SK-N-SH treated with all-trans-retinoic acid at 6 μM for 48 hours (cell line): ENCODE data around the gene C15orf40.

Experiments used
- ATAC-seq: fragments of 200-7000 bp; cut with Tn5 transposase; 3 replicates; pipeline ENCODE4 v1.9.1; 2020; ENCODE audit warnings: mild to moderate bottlenecking, moderate library complexity
- ARNTL ChIP-seq: fragments of 450-650 bp; formaldehyde crosslinking; IDR thresholded peaks from 2 replicates; pipeline ENCODE4 v1.5.0; 2020; ENCODE audit warnings: low read depth, mild to moderate bottlenecking, moderate library complexity, borderline replicate concordance
- BACH2 ChIP-seq: fragments of 250-450 bp; sonication (Bioruptor Pico); IDR thresholded peaks from 2 replicates; pipeline ENCODE4 v1.9.0; 2021; ENCODE audit warnings: mild to moderate bottlenecking, borderline replicate concordance
- CSDC2 ChIP-seq: fragments of 250-450 bp; sonication (Bioruptor Pico); IDR thresholded peaks from 2 replicates; pipeline ENCODE4 v1.5.0; 2020; ENCODE audit warnings: mild to moderate bottlenecking, moderate library complexity
- ESRRG ChIP-seq: fragments of 250-450 bp; sonication (Bioruptor Pico); IDR thresholded peaks from 2 replicates; pipeline ENCODE4 v1.6.1; 2021; ENCODE audit warnings: mild to moderate bottlenecking
- GLIS3 ChIP-seq: fragments of 250-450 bp; sonication (Bioruptor Pico); IDR thresholded peaks from 2 replicates; pipeline ENCODE4 v1.5.0; 2020; ENCODE audit warnings: mild to moderate bottlenecking, moderate library complexity
- ISL1 ChIP-seq: fragments of 250-450 bp; sonication (Bioruptor Pico); IDR thresholded peaks from 2 replicates; pipeline ENCODE4 v2.1.2; 2022; ENCODE audit warnings: mild to moderate bottlenecking, moderate library complexity
- OSR1 ChIP-seq: fragments of 250-450 bp; sonication (Bioruptor Pico); IDR thresholded peaks from 2 replicates; pipeline ENCODE4 v1.8.0; 2022; ENCODE audit warnings: moderate library complexity, mild to moderate bottlenecking, inconsistent platforms
- PATZ1 ChIP-seq: fragments of 250-450 bp; sonication (Bioruptor Pico); IDR thresholded peaks from 2 replicates; pipeline ENCODE4 v1.8.0; 2020; ENCODE audit warnings: mild to moderate bottlenecking, moderate library complexity, borderline replicate concordance
- POU6F1 ChIP-seq: fragments of 250-450 bp; sonication (Bioruptor Pico); IDR thresholded peaks from 2 replicates; pipeline ENCODE4 v1.8.0; 2021; ENCODE audit warnings: low read depth, mild to moderate bottlenecking, moderate library complexity, borderline replicate concordance
- PPARA ChIP-seq: fragments of 250-450 bp; sonication (Bioruptor Pico); IDR thresholded peaks from 2 replicates; pipeline ENCODE4 v1.5.0; 2020; ENCODE audit warnings: mild to moderate bottlenecking, borderline replicate concordance
- RARB ChIP-seq: fragments of 250-450 bp; sonication (Bioruptor Pico); IDR thresholded peaks from 2 replicates; pipeline ENCODE4 v1.8.0; 2021; ENCODE audit warnings: mild to moderate bottlenecking, moderate library complexity
- SNAI2 ChIP-seq: fragments of 250-450 bp; sonication (Bioruptor Pico); IDR thresholded peaks from 2 replicates; pipeline ENCODE4 v1.5.0; 2020; ENCODE audit warnings: mild to moderate bottlenecking, moderate library complexity
- TCF4 ChIP-seq: fragments of 250-450 bp; sonication (Bioruptor Pico); IDR thresholded peaks from 2 replicates; pipeline ENCODE4 v1.8.0; 2021; ENCODE audit warnings: mild to moderate bottlenecking, moderate library complexity, borderline replicate concordance
- TOX ChIP-seq: fragments of 250-450 bp; sonication (Bioruptor Pico); IDR thresholded peaks from 2 replicates; pipeline ENCODE4 v1.8.0; 2021; ENCODE audit warnings: mild to moderate bottlenecking, moderate library complexity, borderline replicate concordance
- ZC3H10 ChIP-seq: fragments of 250-450 bp; sonication (Bioruptor Pico); IDR thresholded peaks from 2 replicates; pipeline ENCODE4 v1.5.1; 2021; ENCODE audit warnings: mild to moderate bottlenecking, moderate library complexity
- ZFP3 ChIP-seq: fragments of 250-450 bp; sonication (Bioruptor Pico); IDR thresholded peaks from 2 replicates; pipeline ENCODE4 v1.5.0; 2020; ENCODE audit warnings: mild to moderate bottlenecking, moderate library complexity
- ZFP30 ChIP-seq: fragments of 450-650 bp; formaldehyde crosslinking; IDR thresholded peaks from 2 replicates; pipeline ENCODE4 v1.5.0; 2022; ENCODE audit warnings: mild to moderate bottlenecking, moderate library complexity
- ZNF565 ChIP-seq: fragments of 450-650 bp; formaldehyde crosslinking; conservative IDR thresholded peaks from 2 replicates; pipeline ENCODE4 v1.5.0; 2020; ENCODE audit warnings: low read depth, mild to moderate bottlenecking, moderate library complexity
- ZNF70 ChIP-seq: fragments of 450-650 bp; formaldehyde crosslinking; IDR thresholded peaks from 2 replicates; pipeline ENCODE4 v1.5.0; 2020; ENCODE audit warnings: mild to moderate bottlenecking, moderate library complexity
- ZNF8 ChIP-seq: fragments of 450-650 bp; formaldehyde crosslinking; IDR thresholded peaks from 2 replicates; pipeline ENCODE4 v1.5.0; 2020; ENCODE audit warnings: mild to moderate bottlenecking, moderate library complexity
- TF ChIP-seq, protein P1 (sequence below): fragments of 250-450 bp; sonication (Bioruptor Pico); IDR thresholded peaks from 2 replicates; pipeline ENCODE4 v1.5.1; 2021; ENCODE audit warnings: mild to moderate bottlenecking, moderate library complexity
- TF ChIP-seq, protein P2 (sequence below): fragments of 250-450 bp; sonication (Bioruptor Pico); IDR thresholded peaks from 2 replicates; pipeline ENCODE4 v1.5.0; 2020; ENCODE audit warnings: mild to moderate bottlenecking, moderate library complexity
- TF ChIP-seq, protein P3 (sequence below): fragments of 250-450 bp; sonication (Bioruptor Pico); IDR thresholded peaks from 2 replicates; pipeline ENCODE4 v1.5.1; 2020; ENCODE audit warnings: low read depth, mild to moderate bottlenecking, moderate library complexity

C15orf40 gene

DNA sequence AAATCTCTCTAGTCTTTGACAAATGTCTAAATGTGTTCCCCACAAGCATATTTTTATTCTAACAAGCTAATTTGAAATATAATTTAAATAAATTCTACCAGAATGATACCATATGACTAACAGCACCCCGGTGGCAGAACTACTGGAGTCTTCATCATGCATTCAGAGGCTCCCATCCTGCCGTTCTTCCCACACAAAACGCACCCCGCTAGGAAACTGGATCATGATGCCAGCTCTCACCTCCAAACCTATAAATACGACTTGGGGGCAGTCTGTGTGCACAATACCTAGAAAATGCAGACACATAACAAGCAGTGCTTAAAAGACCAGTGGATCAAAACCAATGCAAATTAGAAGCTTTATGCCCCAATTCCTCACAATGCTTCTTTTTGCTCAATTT, 67.4 kb downstream of the C15orf40 start:
- ATAC-seq: no peak
- no peak for TF ChIP-seq PATZ1
- TF ChIP-seq OSR1 (CRISPR knock-in tag): no peak
- TF ChIP-seq CSDC2 (CRISPR knock-in tag): no peak
- TF ChIP-seq, protein P1, sequence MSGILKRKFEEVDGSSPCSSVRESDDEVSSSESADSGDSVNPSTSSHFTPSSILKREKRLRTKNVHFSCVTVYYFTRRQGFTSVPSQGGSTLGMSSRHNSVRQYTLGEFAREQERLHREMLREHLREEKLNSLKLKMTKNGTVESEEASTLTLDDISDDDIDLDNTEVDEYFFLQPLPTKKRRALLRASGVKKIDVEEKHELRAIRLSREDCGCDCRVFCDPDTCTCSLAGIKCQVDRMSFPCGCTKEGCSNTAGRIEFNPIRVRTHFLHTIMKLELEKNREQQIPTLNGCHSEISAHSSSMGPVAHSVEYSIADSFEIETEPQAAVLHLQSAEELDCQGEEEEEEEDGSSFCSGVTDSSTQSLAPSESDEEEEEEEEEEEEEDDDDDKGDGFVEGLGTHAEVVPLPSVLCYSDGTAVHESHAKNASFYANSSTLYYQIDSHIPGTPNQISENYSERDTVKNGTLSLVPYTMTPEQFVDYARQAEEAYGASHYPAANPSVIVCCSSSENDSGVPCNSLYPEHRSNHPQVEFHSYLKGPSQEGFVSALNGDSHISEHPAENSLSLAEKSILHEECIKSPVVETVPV (CRISPR knock-in tag): no peak
- TF ChIP-seq ESRRG (CRISPR knock-in tag): no peak
- no peak for TF ChIP-seq ARNTL (CRISPR knock-in tag)
- no peak for TF ChIP-seq BACH2 (CRISPR knock-in tag)
- TF ChIP-seq ZNF565 (CRISPR knock-in tag): no peak
- no peak for TF ChIP-seq ZFP3 (CRISPR knock-in tag)
- TF ChIP-seq ZC3H10 (CRISPR knock-in tag): no peak
- TF ChIP-seq RARB (CRISPR knock-in tag): no peak
- no peak for TF ChIP-seq ZFP30 (CRISPR knock-in tag)
- TF ChIP-seq POU6F1 (CRISPR knock-in tag): no peak
- TF ChIP-seq, protein P2, sequence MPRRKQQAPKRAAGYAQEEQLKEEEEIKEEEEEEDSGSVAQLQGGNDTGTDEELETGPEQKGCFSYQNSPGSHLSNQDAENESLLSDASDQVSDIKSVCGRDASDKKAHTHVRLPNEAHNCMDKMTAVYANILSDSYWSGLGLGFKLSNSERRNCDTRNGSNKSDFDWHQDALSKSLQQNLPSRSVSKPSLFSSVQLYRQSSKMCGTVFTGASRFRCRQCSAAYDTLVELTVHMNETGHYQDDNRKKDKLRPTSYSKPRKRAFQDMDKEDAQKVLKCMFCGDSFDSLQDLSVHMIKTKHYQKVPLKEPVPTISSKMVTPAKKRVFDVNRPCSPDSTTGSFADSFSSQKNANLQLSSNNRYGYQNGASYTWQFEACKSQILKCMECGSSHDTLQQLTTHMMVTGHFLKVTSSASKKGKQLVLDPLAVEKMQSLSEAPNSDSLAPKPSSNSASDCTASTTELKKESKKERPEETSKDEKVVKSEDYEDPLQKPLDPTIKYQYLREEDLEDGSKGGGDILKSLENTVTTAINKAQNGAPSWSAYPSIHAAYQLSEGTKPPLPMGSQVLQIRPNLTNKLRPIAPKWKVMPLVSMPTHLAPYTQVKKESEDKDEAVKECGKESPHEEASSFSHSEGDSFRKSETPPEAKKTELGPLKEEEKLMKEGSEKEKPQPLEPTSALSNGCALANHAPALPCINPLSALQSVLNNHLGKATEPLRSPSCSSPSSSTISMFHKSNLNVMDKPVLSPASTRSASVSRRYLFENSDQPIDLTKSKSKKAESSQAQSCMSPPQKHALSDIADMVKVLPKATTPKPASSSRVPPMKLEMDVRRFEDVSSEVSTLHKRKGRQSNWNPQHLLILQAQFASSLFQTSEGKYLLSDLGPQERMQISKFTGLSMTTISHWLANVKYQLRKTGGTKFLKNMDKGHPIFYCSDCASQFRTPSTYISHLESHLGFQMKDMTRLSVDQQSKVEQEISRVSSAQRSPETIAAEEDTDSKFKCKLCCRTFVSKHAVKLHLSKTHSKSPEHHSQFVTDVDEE (CRISPR knock-in tag): no peak
- TF ChIP-seq SNAI2 (CRISPR knock-in tag): no peak
- TF ChIP-seq PPARA (CRISPR knock-in tag): no peak

- TF ChIP-seq POU6F1 (CRISPR knock-in tag) (no peak), OSR1 (CRISPR knock-in tag) (no peak), TCF4 (no peak), ISL1 (CRISPR knock-in tag) (no peak), RARB (CRISPR knock-in tag) (no peak), ZNF8 (CRISPR knock-in tag) (no peak), ARNTL (CRISPR knock-in tag) (no peak), ZNF565 (CRISPR knock-in tag) (no peak), TOX (no peak), GLIS3 (no peak), CSDC2 (CRISPR knock-in tag) (no peak), ESRRG (CRISPR knock-in tag) (no peak), ZC3H10 (CRISPR knock-in tag) (no peak), ZNF70 (CRISPR knock-in tag) (no peak), PATZ1 (no peak), BACH2 (CRISPR knock-in tag) (no peak)
- TF ChIP-seq, protein P3, sequence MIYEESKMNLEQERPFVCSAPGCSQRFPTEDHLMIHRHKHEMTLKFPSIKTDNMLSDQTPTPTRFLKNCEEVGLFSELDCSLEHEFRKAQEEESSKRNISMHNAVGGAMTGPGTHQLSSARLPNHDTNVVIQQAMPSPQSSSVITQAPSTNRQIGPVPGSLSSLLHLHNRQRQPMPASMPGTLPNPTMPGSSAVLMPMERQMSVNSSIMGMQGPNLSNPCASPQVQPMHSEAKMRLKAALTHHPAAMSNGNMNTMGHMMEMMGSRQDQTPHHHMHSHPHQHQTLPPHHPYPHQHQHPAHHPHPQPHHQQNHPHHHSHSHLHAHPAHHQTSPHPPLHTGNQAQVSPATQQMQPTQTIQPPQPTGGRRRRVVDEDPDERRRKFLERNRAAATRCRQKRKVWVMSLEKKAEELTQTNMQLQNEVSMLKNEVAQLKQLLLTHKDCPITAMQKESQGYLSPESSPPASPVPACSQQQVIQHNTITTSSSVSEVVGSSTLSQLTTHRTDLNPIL (CRISPR knock-in tag): no peak
- TF ChIP-seq, protein P1 (CRISPR knock-in tag): no peak
- no peak for ATAC-seq
Measured at GRCh38 chr15:82943176-82943575, 68.3 kb downstream of the C15orf40 start.
